Measurements from ENCODE around the gene ANKS3. TPM values are rescaled to one million over a fixed set of nuclear protein-coding genes. Genes with fewer than 3 reads are reported as not detected.

The ANKS3 gene
- total RNA-seq, 6 experiments from 2014 or later = 16.7 to 23.1 (median 19.7) TPM

- Mint-ChIP-seq H3K36me3 (ENCODE audit: low read depth) (peaks cover 25% of the 10 kb centered on the region), H3K9me3 (no peaks in the 10 kb centered on the region), H3K27ac (no peak overlapping the region), H3K4me1 (ENCODE audit: low read depth) (no peaks in the 10 kb centered on the region), H3K4me3 (no peak overlapping the region), H3K27me3 (ENCODE audit: insufficient read depth) (no peaks in the 10 kb centered on the region; the same call in 1 of the 2 replicates)
- no peak for DNase-seq
- TF ChIP-seq CTCF (IDR thresholded peaks at IDR 0.05) = no peak
These were observed 30.2 kb downstream of the ANKS3 start for GRCh38 chr16:4703906-4704305.

- Mint-ChIP-seq H3K27me3 (ENCODE audit: insufficient read depth) (no peaks in the 10 kb centered on the region; the same call in 1 of the 2 replicates), H3K4me3 (no peak overlapping the region), H3K27ac (no peak overlapping the region; the same call in 1 of the 2 replicates), H3K36me3 (ENCODE audit: low read depth) (peaks cover 18% of the 10 kb centered on the region), H3K9me3 (no peaks in the 10 kb centered on the region), H3K4me1 (ENCODE audit: low read depth) (no peaks in the 10 kb centered on the region)
- no peak for DNase-seq
- TF ChIP-seq CTCF (IDR thresholded peaks at IDR 0.05) = no peak
These were observed 31.6 kb downstream of the ANKS3 start for GRCh38 chr16:4702466-4702808.

- Mint-ChIP-seq H3K4me1 (ENCODE audit: low read depth) (no peaks in the 10 kb centered on the region), H3K27ac (no peak overlapping the region; the same call in 1 of the 2 replicates), H3K36me3 (ENCODE audit: low read depth) (peaks cover 12% of the 10 kb centered on the region), H3K4me3 (no peak overlapping the region), H3K27me3 (ENCODE audit: insufficient read depth) (no peaks in the 10 kb centered on the region; the same call in 1 of the 2 replicates), H3K9me3 (no peaks in the 10 kb centered on the region)
- no peak for DNase-seq
- no peak for TF ChIP-seq CTCF (IDR thresholded peaks at IDR 0.05)
These were observed 32.1 kb downstream of the ANKS3 start for GRCh38 chr16:4701791-4702465.

GRCh38 chr16:4700997-4701743 lies 32.9 kb downstream of the ANKS3 start:
- Mint-ChIP-seq H3K36me3 (ENCODE audit: low read depth) (peaks cover 8% of the 10 kb centered on the region), H3K4me1 (ENCODE audit: low read depth) (no peaks in the 10 kb centered on the region)
- no peak for TF ChIP-seq CTCF (IDR thresholded peaks at IDR 0.05)

GRCh38 chr16:4700380-4700996 lies 33.6 kb downstream of the ANKS3 start:
- H3K36me3 Mint-ChIP-seq (ENCODE audit: low read depth) = peaks cover 8% of the 10 kb centered on the region
- no peak for DNase-seq
- no peaks in the 10 kb centered on the region for H3K9me3 Mint-ChIP-seq
- no peak for TF ChIP-seq CTCF (IDR thresholded peaks at IDR 0.05)
- no peak overlapping the region for H3K4me3 Mint-ChIP-seq
- peaks cover 1% of the 10 kb centered on the region for H3K4me1 Mint-ChIP-seq (ENCODE audit: low read depth)
- H3K27ac Mint-ChIP-seq = no peak overlapping the region
- H3K27me3 Mint-ChIP-seq (ENCODE audit: insufficient read depth) = 0 out of 2 replicates have a peak, but pooled peaks cover under 1% of the 10 kb centered on the region

More at GRCh38 chr16:4700997-4701743, 32.9 kb downstream of the ANKS3 start:
- no peak overlapping the region for H3K27ac Mint-ChIP-seq
- H3K9me3 Mint-ChIP-seq = no peaks in the 10 kb centered on the region
- no peak for DNase-seq
- H3K4me3 Mint-ChIP-seq = no peak overlapping the region
- no peaks in the 10 kb centered on the region; the same call in 1 of the 2 replicates for H3K27me3 Mint-ChIP-seq (ENCODE audit: insufficient read depth)

All from HFFc6 (cell line).